Body of pancreas (tissue), 4 donors: Measurements from ENCODE around the gene MAPK1. TPM values are rescaled to one million over a fixed set of nuclear protein-coding genes. Genes with fewer than 3 reads are reported as not detected.
"Not testable (repeated sequence)": the region's sequence is repeated elsewhere in the genome, so short reads cannot be mapped to it uniquely, and the experiment has no call there.

Experiments
- ATAC-seq: fragments of 150-250 bp; one replicate; pipeline ENCODE4 v1.9.1; 2016
- DNase-seq, 4 donors: peaks; one replicate each; pipeline ENCODE4 v3.0.0-alpha.2; 2019
- H3K27ac ChIP-seq, 4 donors: fragments of 200-600 bp; sonication (generic); 1 replicate in 3 of 4; 2 replicates in 1 of 4; pipeline versions ENCODE4 v1.5.1 to v1.6.1; 2016 to 2019; ENCODE audit warnings: mild to moderate bottlenecking in 1 of 4, mixed read lengths in 1 of 4, moderate library complexity in 1 of 4
- H3K27me3 ChIP-seq, 2 donors: fragments of 200-600 bp; sonication (generic); one replicate each; pipeline ENCODE4 v1.6.0; 2016; ENCODE audit warnings: mild to moderate bottlenecking in 1 of 2
- H3K36me3 ChIP-seq, 2 donors: fragments of 200-600 bp; sonication (generic); replicated peaks in 1 of 2; 2 replicates each; pipeline ENCODE4 v1.5.1; 2016; ENCODE audit warnings: low read depth in 2 of 2; ENCODE audit not compliant: insufficient read depth in 1 of 2
- H3K4me1 ChIP-seq: fragments of 200-600 bp; sonication (generic); one replicate; pipeline ENCODE4 v1.6.0; 2016
- H3K4me3 ChIP-seq, 2 donors: fragments of 200-600 bp; sonication (generic); 1 replicate in 1 of 2; 2 replicates in 1 of 2; pipeline ENCODE4 v1.5.1; 2016 to 2019
- H3K9me3 ChIP-seq, 3 donors: fragments of 200-600 bp; sonication (generic); 1 replicate in 2 of 3; 2 replicates in 1 of 3; pipeline ENCODE4 v1.5.1; 2016
- POLR2A ChIP-seq, 3 donors: fragments of 450-650 bp; IDR thresholded peaks; one replicate each; pipeline ENCODE4 v1.6.1; 2016; ENCODE audit warnings: antibody characterized with exemption in 3 of 3, mild to moderate bottlenecking in 2 of 3
- WGBS, 2 donors: methylation state at CpG; one replicate each; pipeline ENCODE4 v1.1.5; 2017; 5-methylcytosine and 5-hydroxymethylcytosine counted together
- intact Hi-C: fragments of 100-400 bp; cut with DNase I; formaldehyde crosslinking; loops from one replicate; pipeline ENCODE4 v1.15.1; 2023
- total RNA-seq, 2 donors: library from RNA; depleted of rRNA; stranded (reverse); fragments of >200 nt; gene quantifications; one replicate each; pipeline ENCODE4 v1.1.0, GENCODE V29; 2016
- TF ChIP-seq, protein P1 (sequence below), 7 experiments: fragments of 450-650 bp in 4 of 7; fragments of 200-600 bp in 3 of 7; sonication (generic) in 3 of 7; IDR thresholded peaks; one replicate each; pipeline ENCODE4 v1.5.1; 2016 to 2019; ENCODE audit warnings: antibody characterized with exemption in 7 of 7

The MAPK1 gene
- total RNA-seq, 2 donors from 2014 or later = 25.4 to 44.1 TPM

DNA sequence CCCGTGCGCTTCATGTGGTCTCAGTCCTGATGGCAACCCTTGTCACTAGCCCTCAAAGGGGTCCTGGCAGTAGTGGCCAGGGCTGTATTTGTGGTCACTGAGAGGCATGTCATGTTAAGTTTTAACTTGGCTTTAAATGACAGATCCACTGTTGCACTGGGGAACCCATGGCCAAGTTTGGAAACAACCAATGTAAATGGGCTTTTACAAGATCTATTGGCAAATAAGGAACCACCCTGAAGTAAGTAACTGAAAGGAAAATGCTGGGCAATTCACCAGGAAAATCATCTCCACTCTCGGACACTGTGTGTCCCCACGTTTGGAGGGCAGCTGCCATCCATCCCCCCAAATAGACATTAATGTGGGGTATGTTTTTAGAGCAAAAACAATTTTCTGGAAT is 140.3 kb downstream of the MAPK1 start:
- H3K4me3 ChIP-seq = no peak overlapping the region
- WGBS, 2 donors = 84 to 90% methylated on average over 4 of the region's 4 CpGs
- intact Hi-C loops = no loop called here

DNA sequence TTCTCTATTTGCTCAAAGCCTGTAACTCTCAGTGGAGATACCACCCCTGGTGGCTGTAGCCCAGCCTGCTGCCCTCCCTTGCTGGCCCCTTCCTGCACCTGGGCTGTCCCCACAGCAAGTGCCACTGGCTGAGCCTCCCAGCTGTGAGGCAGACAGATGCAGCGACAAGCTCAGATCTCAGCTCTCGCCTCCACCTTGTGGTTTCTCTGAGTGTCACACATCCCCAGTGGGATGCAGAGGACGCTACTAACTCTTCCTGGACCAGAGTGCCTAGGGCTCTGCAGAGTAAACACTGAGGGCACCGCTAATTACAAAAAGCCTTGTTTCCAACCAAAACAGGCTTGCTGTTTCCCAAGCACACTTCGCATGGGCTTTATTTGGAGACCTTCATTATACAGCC is 140.8 kb downstream of the MAPK1 start:
- Histone ChIP-seq H3K4me1 (no peaks in the 10 kb centered on the region), H3K27me3 (no peaks in the 10 kb centered on the region), H3K4me3 (no peak overlapping the region), H3K36me3 (no peaks in the 10 kb centered on the region), H3K9me3 (no peaks in the 10 kb centered on the region), H3K27ac (no peak overlapping the region)
- intact Hi-C loops = no loop called here
- ATAC-seq (peak; percentile 33), DNase-seq (peak in 3 of 4 donors; percentile 29 to 60 (median 42))
- TF ChIP-seq, protein P1, sequence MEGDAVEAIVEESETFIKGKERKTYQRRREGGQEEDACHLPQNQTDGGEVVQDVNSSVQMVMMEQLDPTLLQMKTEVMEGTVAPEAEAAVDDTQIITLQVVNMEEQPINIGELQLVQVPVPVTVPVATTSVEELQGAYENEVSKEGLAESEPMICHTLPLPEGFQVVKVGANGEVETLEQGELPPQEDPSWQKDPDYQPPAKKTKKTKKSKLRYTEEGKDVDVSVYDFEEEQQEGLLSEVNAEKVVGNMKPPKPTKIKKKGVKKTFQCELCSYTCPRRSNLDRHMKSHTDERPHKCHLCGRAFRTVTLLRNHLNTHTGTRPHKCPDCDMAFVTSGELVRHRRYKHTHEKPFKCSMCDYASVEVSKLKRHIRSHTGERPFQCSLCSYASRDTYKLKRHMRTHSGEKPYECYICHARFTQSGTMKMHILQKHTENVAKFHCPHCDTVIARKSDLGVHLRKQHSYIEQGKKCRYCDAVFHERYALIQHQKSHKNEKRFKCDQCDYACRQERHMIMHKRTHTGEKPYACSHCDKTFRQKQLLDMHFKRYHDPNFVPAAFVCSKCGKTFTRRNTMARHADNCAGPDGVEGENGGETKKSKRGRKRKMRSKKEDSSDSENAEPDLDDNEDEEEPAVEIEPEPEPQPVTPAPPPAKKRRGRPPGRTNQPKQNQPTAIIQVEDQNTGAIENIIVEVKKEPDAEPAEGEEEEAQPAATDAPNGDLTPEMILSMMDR (IDR thresholded peaks at IDR 0.05) = peak in 4 of 7 experiments; percentile 27 to 65 (median 32)
- TF ChIP-seq POLR2A (IDR thresholded peaks at IDR 0.05) = no peak
- 30 to 35% methylated on average over 4 to 5 of the region's 5 CpGs for WGBS, 2 donors

More for the DNA sequence above, 140.3 kb downstream of the MAPK1 start:
- H3K4me1 ChIP-seq = no peaks in the 10 kb centered on the region
- TF ChIP-seq POLR2A (IDR thresholded peaks at IDR 0.05) = no peak
- TF ChIP-seq, protein P1 (IDR thresholded peaks at IDR 0.05) = no peak
- DNase-seq (no peak), ATAC-seq (no peak)
- no peaks in the 10 kb centered on the region for H3K36me3 ChIP-seq
- H3K27me3 ChIP-seq = no peaks in the 10 kb centered on the region
- no peaks in the 10 kb centered on the region for H3K9me3 ChIP-seq
- H3K27ac ChIP-seq = no peak overlapping the region

DNA sequence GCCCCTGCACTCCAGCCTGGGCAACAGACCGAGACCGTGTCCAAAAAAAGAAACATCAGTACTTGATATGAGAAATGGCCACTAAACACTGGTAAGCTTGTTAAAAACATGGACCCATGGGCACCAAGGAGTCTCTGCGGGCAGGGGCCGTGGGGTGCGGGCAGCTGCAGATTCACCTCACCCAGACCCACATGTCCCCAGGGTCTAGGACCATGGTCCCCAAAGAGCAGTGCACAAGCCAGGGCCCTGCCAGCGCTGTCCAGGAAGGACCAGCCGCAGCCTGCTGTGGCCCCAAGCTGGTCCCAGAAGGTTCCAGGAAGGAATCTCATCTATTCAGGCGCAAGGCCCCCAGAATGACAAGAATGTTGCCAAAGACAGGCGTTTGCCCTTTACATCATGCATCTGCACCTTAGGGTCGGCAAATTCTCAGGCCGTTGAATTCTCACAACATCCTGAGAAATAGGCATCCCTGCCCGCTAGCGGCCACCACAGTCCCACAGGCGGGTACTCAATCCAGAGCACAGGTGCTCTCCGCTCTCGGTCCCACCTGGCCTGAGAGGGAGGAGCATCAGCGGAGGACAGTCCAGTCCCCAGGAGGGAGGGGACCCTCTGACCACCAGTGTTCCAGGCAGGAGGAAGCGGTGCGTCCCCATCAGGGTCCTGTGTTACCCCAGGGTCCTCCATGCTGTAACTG is 141.3 kb downstream of the MAPK1 start:
- 82 to 95% methylated on average over 7 to 19 of the region's 19 CpGs for WGBS, 2 donors
- Histone ChIP-seq H3K27ac (no peak overlapping the region), H3K27me3 (no peaks in the 10 kb centered on the region), H3K4me1 (no peaks in the 10 kb centered on the region), H3K4me3 (no peak overlapping the region), H3K36me3 (no peaks in the 10 kb centered on the region), H3K9me3 (no peaks in the 10 kb centered on the region)
- TF ChIP-seq, protein P1 (IDR thresholded peaks at IDR 0.05) = no peak
- no peak for TF ChIP-seq POLR2A (IDR thresholded peaks at IDR 0.05)
- DNase-seq (no peak), ATAC-seq (no peak)
- intact Hi-C loops = no loop called here

DNA sequence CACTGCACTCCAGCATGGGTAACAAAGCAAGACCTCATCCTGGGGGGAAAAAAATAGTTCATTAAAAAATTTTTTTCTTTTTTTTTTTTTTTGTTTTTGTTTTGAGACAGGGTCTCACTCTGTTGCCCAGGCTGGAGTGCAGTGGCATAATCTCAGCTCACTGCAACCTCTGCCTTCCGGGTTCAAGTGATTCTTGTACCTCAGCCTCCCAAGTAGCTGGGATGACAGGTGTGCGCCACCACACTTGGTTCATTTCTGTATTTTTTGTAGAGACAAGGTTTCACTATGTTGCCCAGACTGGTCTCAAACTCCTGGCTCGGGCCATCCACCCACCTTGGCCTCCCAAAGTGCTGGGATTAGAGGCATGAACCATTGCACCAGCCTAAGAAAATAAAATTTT is 142.9 kb downstream of the MAPK1 start:
- H3K9me3 ChIP-seq, H3K36me3 ChIP-seq, intact Hi-C loops, H3K27me3 ChIP-seq, H3K4me1 ChIP-seq, DNase-seq, ATAC-seq, H3K27ac ChIP-seq, H3K4me3 ChIP-seq: not testable (repeated sequence)
- 94 to 95% methylated on average over 3 of the region's 3 CpGs for WGBS, 2 donors

DNA sequence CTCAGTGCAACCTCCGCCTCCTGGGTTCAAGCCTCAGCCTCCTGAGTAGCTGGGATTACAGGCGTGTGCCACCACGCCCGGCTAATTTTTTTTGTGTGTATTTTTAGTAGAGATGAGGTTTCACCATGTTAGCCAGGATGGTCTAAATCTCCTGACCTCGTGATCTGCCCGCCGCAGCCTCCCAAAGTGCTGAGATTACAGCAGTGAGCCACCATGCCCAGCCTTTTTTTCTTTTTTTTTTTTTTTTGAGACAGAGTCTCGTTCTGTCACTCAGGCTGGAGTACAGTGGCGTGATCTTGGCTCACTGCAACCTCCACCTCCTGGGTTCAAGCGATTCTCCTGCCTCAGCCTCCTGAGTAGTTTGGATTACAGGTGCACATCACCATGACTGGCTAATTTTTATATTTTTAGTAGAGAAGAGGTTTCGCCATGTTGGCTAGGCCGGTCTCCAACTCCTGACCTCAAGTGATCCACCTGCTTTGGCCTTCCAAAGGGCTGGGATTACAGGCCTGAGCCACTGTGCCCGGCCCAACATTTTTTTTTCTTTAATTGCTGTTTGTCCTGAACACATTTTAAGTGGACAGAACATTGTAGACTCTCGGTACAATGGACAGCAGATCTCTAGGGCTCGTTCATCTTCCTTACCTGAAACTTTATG is 146.1 kb downstream of the MAPK1 start:
- ATAC-seq = not testable (repeated sequence)

DNA sequence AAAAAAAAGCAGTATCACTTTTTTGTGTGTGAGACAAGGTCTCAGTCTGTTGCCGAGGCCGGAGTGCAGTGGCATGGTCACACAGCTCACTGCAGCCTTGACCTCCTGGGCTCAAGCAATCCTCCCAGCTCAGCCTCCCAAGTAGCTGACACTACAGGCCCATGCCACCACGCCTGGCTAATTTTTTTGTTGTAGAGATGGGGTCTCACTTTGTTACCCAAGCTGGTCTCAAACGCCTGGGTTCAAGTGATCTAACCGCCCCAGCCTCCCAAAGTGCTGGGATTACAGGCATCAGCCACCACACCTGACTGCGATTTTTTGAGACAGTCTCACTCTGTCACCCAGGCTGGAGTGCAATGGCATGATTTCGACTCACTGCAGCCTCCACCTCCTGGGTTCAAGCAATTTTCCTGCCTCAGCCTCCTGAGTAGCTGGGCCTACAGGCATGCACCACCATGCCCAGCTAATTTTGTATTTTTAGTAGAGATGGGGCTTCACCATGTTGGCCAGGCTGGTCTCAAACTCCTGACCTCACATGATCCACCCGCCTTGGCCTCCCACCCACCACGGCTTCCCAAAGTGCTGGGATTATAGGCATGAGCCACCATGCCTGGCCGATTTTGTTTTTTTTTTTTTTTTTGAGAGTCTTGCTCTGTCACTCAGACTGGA is 147.1 kb downstream of the MAPK1 start:
- ATAC-seq, H3K27ac ChIP-seq, H3K4me1 ChIP-seq, H3K4me3 ChIP-seq, H3K27me3 ChIP-seq, H3K9me3 ChIP-seq, intact Hi-C loops, H3K36me3 ChIP-seq, DNase-seq: not testable (repeated sequence)
- WGBS, 2 donors = 96 to 97% methylated on average over 10 of the region's 10 CpGs

More for the DNA sequence above, 146.1 kb downstream of the MAPK1 start:
- DNase-seq, H3K27me3 ChIP-seq, H3K36me3 ChIP-seq, H3K4me1 ChIP-seq, H3K9me3 ChIP-seq, intact Hi-C loops, H3K4me3 ChIP-seq, H3K27ac ChIP-seq: not testable (repeated sequence)
- 97% methylated on average over 10 to 15 of the region's 15 CpGs for WGBS, 2 donors
